Measurements from ENCODE around the gene ZNF593. TPM values are rescaled to one million over a fixed set of nuclear protein-coding genes. Genes with fewer than 3 reads are reported as not detected.
A peak's percentile ranks its signal among the peaks of the same experiment; 100 is the strongest.

The ZNF593 gene
- total and polyA plus RNA-seq, 12 donors = 10.7 to 159 (median 19.1) TPM

DNA sequence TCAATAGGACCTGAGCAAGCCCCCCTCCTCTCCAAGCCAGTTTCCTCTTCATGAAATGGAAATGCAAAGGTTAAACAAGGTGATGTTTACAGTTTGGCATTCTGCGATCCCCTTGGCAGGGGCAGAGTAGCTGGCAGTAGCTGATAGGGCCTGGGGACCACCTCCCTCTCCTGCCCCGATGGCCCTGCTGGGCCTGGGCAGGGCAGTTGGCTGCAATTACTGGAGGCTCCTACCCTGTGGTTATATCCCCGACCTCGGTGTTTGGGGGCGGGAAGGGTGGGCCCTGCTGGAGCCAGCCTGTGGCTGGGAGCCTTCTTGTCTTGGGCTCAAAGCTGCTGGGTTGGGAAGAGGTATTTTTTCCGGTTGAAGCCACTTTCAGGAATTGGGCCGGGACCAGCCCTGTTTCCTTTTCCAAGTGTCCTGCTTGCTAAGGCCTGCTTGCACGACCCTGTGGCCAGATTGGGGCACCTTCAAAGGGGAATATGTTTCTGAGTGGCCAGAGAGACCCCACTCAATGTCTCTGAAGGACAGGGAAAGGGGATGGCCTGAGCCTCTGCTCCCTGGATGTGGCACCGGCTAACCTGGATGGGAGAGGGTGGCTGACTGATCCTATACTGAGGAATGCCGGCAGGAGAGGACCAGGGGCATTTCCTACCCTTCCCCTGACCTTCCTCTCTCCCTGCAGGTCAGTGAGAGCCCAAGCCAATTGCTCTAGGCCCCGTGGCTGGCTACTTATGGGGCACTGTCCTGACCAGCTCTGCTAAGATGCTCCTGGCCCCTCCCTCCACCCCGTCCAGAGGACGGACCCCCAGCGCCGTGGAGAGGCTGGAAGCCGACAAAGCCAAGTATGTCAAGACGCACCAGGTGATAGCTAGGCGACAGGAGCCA is 8.9 kb upstream of the ZNF593 start:
- intact Hi-C loops (cut with DNase I) = loop anchor here in 5 of 10 donors (1.0 to 10.0 kb wide), 5 partner anchors 48 to 164 kb away; partner anchors contain the start of gene PDIK1L (in 3 of the 5)
- DNase-seq (peak; percentile 30 to 38), ATAC-seq (peak in 5 of 8 donors; percentile 18 to 29 (median 24))
- peak overlapping the region; percentile 19 to 70 (median 60) for H3K4me3 ChIP-seq
- peaks cover 0 to 6% (median 0%) of the 10 kb centered on the region in 9 donors for H3K36me3 ChIP-seq
- no peaks in the 10 kb centered on the region for H3K9me3 ChIP-seq
- peaks cover 0 to 74% (median 0%) of the 10 kb centered on the region in 7 donors for H3K27me3 ChIP-seq
- peak overlapping the region; percentile 85 to 97 (median 93) for H3K27ac ChIP-seq
- peaks cover 27 to 85% (median 62%) of the 10 kb centered on the region in 9 donors for H3K4me1 ChIP-seq
- TF ChIP-seq, protein P1, sequence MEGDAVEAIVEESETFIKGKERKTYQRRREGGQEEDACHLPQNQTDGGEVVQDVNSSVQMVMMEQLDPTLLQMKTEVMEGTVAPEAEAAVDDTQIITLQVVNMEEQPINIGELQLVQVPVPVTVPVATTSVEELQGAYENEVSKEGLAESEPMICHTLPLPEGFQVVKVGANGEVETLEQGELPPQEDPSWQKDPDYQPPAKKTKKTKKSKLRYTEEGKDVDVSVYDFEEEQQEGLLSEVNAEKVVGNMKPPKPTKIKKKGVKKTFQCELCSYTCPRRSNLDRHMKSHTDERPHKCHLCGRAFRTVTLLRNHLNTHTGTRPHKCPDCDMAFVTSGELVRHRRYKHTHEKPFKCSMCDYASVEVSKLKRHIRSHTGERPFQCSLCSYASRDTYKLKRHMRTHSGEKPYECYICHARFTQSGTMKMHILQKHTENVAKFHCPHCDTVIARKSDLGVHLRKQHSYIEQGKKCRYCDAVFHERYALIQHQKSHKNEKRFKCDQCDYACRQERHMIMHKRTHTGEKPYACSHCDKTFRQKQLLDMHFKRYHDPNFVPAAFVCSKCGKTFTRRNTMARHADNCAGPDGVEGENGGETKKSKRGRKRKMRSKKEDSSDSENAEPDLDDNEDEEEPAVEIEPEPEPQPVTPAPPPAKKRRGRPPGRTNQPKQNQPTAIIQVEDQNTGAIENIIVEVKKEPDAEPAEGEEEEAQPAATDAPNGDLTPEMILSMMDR (IDR thresholded peaks at IDR 0.05) = no peak
- WGBS, 2 donors = 18 to 23% methylated on average over 18 of the region's 18 CpGs

DNA sequence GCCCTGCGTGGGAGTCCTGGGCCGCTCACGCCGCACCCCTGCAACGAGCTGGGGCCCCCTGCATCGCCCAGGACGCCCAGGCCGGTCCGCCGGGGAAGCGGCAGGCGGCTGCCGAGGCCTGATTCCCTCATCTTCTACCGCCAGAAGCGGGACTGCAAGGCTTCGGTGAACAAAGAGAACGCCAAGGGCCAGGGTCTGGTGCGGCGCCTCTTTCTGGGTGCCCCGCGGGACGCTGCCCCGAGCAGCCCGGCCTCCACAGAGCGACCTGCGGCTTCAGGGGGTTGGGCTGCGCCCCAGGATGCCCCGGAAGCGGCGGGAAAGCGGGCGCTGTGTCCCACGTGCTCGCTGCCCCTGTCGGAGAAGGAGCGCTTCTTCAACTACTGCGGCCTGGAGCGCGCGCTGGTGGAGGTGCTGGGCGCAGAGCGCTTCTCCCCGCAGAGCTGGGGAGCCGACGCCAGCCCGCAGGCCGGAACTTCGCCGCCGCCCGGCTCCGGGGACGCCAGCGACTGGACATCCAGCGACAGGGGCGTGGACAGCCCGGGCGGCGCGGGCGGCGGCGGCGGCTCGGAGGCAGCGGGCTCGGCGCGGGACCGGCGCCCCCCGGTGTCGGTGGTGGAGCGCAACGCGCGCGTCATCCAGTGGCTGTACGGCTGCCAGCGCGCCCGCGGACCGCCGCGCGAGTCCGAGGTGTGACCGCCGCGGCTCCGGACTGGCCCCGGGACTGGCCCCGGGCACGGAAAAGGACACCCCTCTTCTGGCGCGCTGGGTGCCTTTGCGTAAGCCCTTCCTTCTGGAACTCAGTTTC is 8.1 kb upstream of the ZNF593 start:
- Histone ChIP-seq H3K27me3 (peaks cover 0 to 66% (median 0%) of the 10 kb centered on the region in 7 donors), H3K36me3 (peaks cover 0 to 6% (median 0%) of the 10 kb centered on the region in 9 donors), H3K9me3 (no peaks in the 10 kb centered on the region), H3K27ac (peak overlapping the region; percentile 85 to 97 (median 93)), H3K4me1 (peaks cover 27 to 76% (median 58%) of the 10 kb centered on the region in 9 donors), H3K4me3 (peak overlapping the region; percentile 29 to 70 (median 60))
- 0 to 1% methylated on average over 78 to 98 of the region's 98 CpGs for WGBS, 2 donors
- TF ChIP-seq, protein P1 (IDR thresholded peaks at IDR 0.05) = peak in 5 of 9 donors; percentile 13 to 53 (median 41)
- peak; percentile 60 to 79 for DNase-seq
- peak; percentile 19 to 65 (median 48) for ATAC-seq
- intact Hi-C loops (cut with DNase I) = loop anchor here in 5 of 10 donors (1.0 to 10.0 kb wide), 5 partner anchors 49 to 163 kb away; partner anchors contain the start of gene PDIK1L (in 3 of the 5)

DNA sequence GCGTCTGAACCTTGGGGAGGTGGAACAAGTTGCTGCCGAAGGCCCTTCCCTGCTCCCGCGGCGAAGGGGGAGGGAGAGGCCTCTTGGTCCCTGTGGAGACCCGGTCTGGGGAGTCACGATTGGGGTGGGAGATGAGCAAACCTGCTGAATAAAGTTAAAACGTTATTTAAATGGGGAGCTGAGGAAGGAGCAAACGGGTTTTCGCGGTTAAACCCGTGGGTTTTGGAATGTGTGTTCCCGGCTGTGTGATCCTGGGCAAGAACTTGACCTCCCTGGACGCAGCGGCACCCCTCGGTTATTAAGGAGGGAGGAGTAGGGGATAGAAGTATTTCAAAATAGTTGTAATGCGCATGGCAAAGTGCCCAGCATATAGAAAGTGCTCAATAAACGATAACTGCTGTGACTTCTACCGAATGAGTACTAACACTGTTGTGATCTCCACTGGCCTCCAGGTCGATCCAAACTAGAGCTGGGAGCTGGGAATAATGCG is 7.4 kb upstream of the ZNF593 start:
- 43 to 49% methylated on average over 21 of the region's 21 CpGs for WGBS, 2 donors
- peaks cover 0 to 6% (median 0%) of the 10 kb centered on the region in 9 donors for H3K36me3 ChIP-seq
- intact Hi-C loops (cut with DNase I) = loop anchor here in 3 of 10 donors (5.0 to 10.0 kb wide), 3 partner anchors 50 to 163 kb away; partner anchors contain the start of gene PDIK1L (in 1 of the 3)
- TF ChIP-seq, protein P1 (IDR thresholded peaks at IDR 0.05) = no peak
- ATAC-seq = no peak
- peaks cover 0 to 59% (median 0%) of the 10 kb centered on the region in 7 donors for H3K27me3 ChIP-seq
- peaks cover 27 to 70% (median 53%) of the 10 kb centered on the region in 9 donors for H3K4me1 ChIP-seq
- H3K27ac ChIP-seq = peak overlapping the region; percentile 40 to 97 (median 93)
- H3K4me3 ChIP-seq = peak overlapping the region; percentile 29 to 70 (median 60)
- DNase-seq = no peak
- H3K9me3 ChIP-seq = no peaks in the 10 kb centered on the region
